HUES64 (cell line): ENCODE results near the gene SIX2.

Experiments
- H3K27ac ChIP-seq: 2 replicates; pipeline ENCODE4 v1.7.0; 2013; ENCODE audit warnings: low read depth, low read length, inconsistent platforms
- H3K27me3 ChIP-seq: 2 replicates; pipeline ENCODE4 v1.6.1; 2013; ENCODE audit warnings: mild to moderate bottlenecking, low read length; ENCODE audit not compliant: insufficient read depth
- H3K36me3 ChIP-seq: 2 replicates; pipeline ENCODE4 v1.6.1; 2013; ENCODE audit warnings: mild to moderate bottlenecking, low read length; ENCODE audit not compliant: insufficient read depth
- H3K4me1 ChIP-seq: 2 replicates; pipeline ENCODE4 v1.6.1; 2013; ENCODE audit warnings: mild to moderate bottlenecking, low read length, moderate library complexity; ENCODE audit not compliant: insufficient read depth
- H3K4me3 ChIP-seq: 2 replicates; pipeline ENCODE4 v1.5.1; 2013; ENCODE audit warnings: mild to moderate bottlenecking, low read length, moderate library complexity
- H3K9ac ChIP-seq: 2 replicates; pipeline ENCODE4 v1.6.1; 2013; ENCODE audit warnings: mild to moderate bottlenecking, low read depth, low read length
- H3K9me3 ChIP-seq: 2 replicates; pipeline ENCODE4 v1.6.1; 2013; ENCODE audit warnings: low read depth, low read length; ENCODE audit not compliant: insufficient read depth
- WGBS: fragments of 150-250, 120-280 bp; methylation state at CpG from one replicate; pipeline ENCODE4 v1.1.7; 2013; ENCODE audit warnings: missing lambda C conversion rate; 5-methylcytosine and 5-hydroxymethylcytosine counted together

Gene SIX2

GRCh38 chr2:44960871-44961270, 48.4 kb downstream of the SIX2 start:
- Histone ChIP-seq H3K36me3 (no peaks in the 10 kb centered on the region), H3K4me3 (no peak overlapping the region), H3K9ac (no peak overlapping the region), H3K4me1 (peaks cover 4% of the 10 kb centered on the region), H3K27ac (no peak overlapping the region), H3K27me3 (peaks cover 30% of the 10 kb centered on the region), H3K9me3 (no peaks in the 10 kb centered on the region)
- WGBS = 82% methylated on average over 5 of the region's 5 CpGs

DNA sequence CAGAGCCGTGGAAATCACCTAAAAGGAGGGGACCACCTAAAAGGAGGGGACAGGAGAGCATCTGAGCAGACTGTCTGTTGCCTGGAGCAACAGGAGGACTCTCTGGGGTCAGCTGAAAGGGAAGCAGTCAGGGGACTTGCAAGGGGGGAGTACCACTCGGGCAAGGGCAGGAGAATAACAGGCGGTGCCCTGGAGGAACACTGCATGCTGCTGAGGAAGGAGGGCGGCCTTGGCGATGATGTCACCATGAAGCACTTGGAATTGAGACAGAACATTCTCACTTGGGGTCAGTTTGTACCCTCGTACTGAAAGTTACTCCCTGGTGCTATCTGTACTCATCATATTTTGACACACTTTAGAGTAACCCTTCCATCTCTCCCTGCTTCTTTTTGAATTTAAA, 49.4 kb downstream of the SIX2 start:
- Histone ChIP-seq H3K27me3 (peaks cover 35% of the 10 kb centered on the region), H3K9me3 (no peaks in the 10 kb centered on the region), H3K4me1 (peaks cover 11% of the 10 kb centered on the region), H3K4me3 (no peak overlapping the region), H3K27ac (no peak overlapping the region), H3K9ac (no peak overlapping the region), H3K36me3 (no peaks in the 10 kb centered on the region)
- WGBS = 85% methylated on average over 6 of the region's 6 CpGs

DNA sequence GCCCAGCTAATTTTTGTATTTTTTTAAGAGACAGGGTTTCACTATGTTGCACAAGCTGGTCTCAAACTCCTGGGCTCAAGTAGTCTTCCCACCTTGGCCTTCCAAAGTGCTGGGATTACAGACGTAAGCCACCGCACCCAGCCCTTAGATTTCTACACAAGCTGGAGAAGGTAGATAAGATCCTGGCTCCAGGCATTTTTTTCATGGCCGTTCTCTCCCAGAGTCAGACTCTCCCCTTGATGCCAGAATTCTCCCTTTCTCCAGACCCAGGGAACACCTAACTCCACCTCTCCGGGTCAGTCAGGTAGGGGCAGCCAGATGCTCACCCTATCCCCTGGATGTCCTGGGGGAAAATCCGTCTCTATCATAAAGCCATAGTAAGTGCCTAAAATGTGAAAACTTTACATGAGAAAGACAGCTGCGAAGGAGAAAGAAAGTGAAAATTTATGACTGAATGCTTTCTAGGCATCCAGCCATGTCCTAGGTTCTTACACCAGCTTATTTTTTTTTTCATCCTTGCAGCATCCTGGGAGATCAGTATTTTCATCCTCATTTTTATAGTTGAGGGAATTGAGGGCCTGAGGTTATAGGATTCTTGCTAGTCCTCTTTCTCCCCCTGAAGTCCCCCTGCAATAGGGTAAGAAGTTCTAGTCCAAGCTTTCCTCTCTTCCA, 51.5 kb downstream of the SIX2 start:
- Histone ChIP-seq H3K9me3 (no peaks in the 10 kb centered on the region), H3K27ac (no peak overlapping the region), H3K4me1 (peaks cover 22% of the 10 kb centered on the region), H3K4me3 (no peak overlapping the region), H3K9ac (no peak overlapping the region), H3K36me3 (no peaks in the 10 kb centered on the region), H3K27me3 (peaks cover 56% of the 10 kb centered on the region)
- 94% methylated on average over 6 of the region's 6 CpGs for WGBS

GRCh38 chr2:44956843-44957242, 52.4 kb downstream of the SIX2 start:
- 83% methylated on average over 1 of the region's 1 CpG for WGBS
- Histone ChIP-seq H3K36me3 (no peaks in the 10 kb centered on the region), H3K4me3 (no peak overlapping the region), H3K27me3 (peaks cover 65% of the 10 kb centered on the region), H3K9me3 (no peaks in the 10 kb centered on the region), H3K4me1 (peaks cover 22% of the 10 kb centered on the region), H3K27ac (no peak overlapping the region), H3K9ac (no peak overlapping the region)

GRCh38 chr2:44955593-44956392, 53.5 kb downstream of the SIX2 start:
- Histone ChIP-seq H3K27me3 (peaks cover 76% of the 10 kb centered on the region), H3K9ac (no peak overlapping the region)

More at GRCh38 chr2:44955593-44956392, 53.5 kb downstream of the SIX2 start:
- H3K27ac ChIP-seq = no peak overlapping the region
- 11% methylated on average over 38 of the region's 38 CpGs for WGBS
- no peaks in the 10 kb centered on the region for H3K9me3 ChIP-seq
- peaks cover 29% of the 10 kb centered on the region for H3K4me1 ChIP-seq
- peak overlapping the region; percentile 48 for H3K4me3 ChIP-seq
- no peaks in the 10 kb centered on the region for H3K36me3 ChIP-seq
